Omental fat pad (tissue), 4 donors: ENCODE measurements around the gene POU6F2. TPM values are rescaled to one million over a fixed set of nuclear protein-coding genes. Genes with fewer than 3 reads are reported as not detected.

Source experiments
- ATAC-seq: fragments of 150-250 bp; one replicate; pipeline ENCODE4 v1.9.1; 2016; ENCODE audit warnings: mild to moderate bottlenecking, moderate library complexity; ENCODE audit not compliant: low FRiP score
- DNase-seq: peaks from one replicate; pipeline ENCODE4 v3.0.0-alpha.2; 2019; ENCODE audit warnings: low spot score
- total RNA-seq, 4 donors: library from RNA; depleted of rRNA; stranded (reverse); fragments of >200 nt; gene quantifications; one replicate each; pipeline ENCODE4 v1.1.0, GENCODE V29; 2016
- TF ChIP-seq, protein P1 (sequence below), 3 donors: fragments of 450-650 bp; IDR thresholded peaks; one replicate each; pipeline ENCODE4 v1.5.1; 2016 to 2017; ENCODE audit warnings: antibody characterized with exemption in 3 of 3, mild to moderate bottlenecking in 3 of 3, moderate library complexity in 2 of 3

Gene POU6F2
- total RNA-seq, 4 donors from 2014 or later, result 0.12 to 0.56 (median 0.37) TPM; not detected in 1

DNA sequence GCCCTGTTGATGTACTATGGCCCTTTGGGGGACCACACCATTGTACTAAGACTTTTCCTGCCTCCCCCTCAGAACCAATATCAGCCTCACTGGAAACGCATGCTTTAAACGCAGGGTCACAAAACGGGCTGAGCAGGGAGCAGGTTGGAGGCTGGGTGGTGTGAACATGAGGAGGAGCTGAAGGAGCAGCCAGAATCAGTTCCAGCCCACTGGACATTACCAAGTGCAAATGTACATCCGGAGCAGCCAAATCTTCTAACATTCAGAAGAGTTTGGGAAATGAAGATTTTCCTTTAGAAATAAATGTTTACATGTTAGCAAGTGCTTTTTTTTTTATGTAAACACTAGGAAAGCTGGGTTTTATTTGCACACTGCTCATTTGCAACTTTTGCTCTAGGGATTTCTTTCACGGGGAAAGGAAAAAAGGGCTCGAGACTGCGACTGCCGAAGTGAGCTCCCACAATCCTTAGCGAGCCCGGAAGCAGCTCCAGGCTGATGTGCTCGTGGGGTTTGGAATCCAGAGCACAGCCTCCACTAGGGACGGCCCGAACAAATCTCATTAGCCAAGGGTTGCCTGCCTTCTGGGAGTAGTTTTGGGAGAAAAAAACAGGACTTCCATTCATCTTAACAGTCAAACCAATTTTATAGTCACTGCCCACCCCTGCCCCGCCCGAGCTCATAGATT lies 480.5 kb downstream of the POU6F2 start:
- ATAC-seq (no peak), DNase-seq (no peak)
- TF ChIP-seq, protein P1, sequence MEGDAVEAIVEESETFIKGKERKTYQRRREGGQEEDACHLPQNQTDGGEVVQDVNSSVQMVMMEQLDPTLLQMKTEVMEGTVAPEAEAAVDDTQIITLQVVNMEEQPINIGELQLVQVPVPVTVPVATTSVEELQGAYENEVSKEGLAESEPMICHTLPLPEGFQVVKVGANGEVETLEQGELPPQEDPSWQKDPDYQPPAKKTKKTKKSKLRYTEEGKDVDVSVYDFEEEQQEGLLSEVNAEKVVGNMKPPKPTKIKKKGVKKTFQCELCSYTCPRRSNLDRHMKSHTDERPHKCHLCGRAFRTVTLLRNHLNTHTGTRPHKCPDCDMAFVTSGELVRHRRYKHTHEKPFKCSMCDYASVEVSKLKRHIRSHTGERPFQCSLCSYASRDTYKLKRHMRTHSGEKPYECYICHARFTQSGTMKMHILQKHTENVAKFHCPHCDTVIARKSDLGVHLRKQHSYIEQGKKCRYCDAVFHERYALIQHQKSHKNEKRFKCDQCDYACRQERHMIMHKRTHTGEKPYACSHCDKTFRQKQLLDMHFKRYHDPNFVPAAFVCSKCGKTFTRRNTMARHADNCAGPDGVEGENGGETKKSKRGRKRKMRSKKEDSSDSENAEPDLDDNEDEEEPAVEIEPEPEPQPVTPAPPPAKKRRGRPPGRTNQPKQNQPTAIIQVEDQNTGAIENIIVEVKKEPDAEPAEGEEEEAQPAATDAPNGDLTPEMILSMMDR (IDR thresholded peaks at IDR 0.05), result no peak

DNA sequence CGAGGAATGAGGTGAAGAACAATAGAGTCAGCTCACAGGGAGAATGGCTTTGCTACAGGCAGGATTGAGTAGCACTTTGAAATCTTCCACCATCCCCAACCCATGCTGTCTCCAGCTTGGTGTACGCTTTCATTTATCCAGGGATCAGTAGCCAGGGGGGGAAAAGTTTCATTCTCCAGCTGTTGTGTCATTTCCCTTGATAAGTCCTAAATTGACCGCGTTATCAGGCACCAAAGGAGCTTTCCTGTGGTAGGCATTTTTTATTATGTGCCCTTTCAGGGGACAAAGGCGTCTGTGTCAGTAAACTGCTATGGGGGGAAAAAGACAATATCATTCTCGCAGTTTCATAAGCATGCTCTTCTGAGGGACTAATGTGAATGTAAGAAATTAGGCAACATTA lies 481.9 kb downstream of the POU6F2 start:
- ATAC-seq, result no peak

DNA sequence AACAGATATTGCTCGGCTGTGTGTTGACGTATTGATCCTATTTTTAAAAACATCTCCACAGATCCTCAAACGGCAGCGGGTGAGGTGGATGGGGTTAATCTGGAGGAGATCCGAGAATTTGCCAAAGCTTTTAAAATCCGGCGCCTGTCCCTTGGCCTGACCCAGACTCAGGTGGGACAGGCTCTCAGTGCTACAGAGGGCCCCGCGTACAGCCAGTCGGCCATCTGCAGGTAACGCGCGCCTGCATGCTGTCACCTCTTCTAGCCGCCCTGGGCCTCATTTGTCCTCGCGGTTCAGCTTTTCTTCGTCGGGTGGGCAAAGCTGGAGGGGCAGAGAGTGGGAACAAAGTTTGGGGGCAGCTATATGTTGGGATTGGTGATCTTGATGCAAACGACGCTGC lies 482.8 kb downstream of the POU6F2 start:
- no peak for ATAC-seq
- no peak for DNase-seq
- TF ChIP-seq, protein P1 (IDR thresholded peaks at IDR 0.05), result no peak

More for the DNA sequence above, 481.9 kb downstream of the POU6F2 start:
- DNase-seq, result no peak
- TF ChIP-seq, protein P1 (IDR thresholded peaks at IDR 0.05), result no peak

DNA sequence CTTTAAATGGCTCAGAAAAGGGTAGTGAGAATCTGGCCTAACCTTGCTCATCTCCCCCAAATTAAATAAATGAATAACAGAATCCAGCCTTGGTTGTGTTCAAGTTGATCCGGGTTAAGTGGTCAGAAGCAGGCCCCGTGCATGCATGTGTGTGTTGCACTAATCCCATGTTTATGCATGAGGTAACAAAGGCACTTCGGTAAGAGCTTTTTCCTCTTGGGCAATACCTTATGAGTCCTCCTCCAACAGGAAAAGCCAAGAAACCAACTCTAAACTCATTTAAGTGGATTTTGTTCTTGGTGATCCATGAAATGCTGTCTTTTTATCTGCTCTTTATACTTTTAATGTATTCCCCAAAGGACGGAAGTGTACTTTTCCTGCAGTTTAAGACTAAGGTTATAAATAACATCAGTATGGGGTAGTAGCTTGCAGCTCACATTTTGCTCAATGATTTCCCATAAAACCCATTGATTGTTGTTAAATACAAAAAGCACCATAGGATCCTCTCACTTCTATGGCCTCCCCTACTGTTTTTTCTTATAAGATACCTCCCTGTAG lies 483.6 kb downstream of the POU6F2 start:
- TF ChIP-seq, protein P1 (IDR thresholded peaks at IDR 0.05), result no peak
- ATAC-seq (no peak), DNase-seq (no peak)

DNA sequence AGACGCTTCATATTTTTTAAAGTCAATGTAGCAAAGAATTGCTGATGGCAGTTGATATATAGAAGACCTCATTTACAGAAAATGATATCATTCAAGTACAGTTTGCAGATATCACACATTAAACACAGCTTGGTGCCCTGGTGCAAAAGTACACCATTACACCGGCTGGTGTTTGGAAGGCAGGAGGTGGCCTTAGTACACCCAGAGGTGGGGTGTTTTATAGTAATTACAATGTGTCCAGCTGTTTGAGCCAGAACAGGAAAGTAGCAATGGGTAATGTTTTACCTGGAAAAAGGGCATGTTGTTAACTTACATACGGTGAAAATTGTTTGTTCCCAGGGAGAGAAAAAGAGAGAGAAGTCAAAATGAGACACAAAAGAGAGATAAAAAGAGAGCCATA lies 485.5 kb downstream of the POU6F2 start:
- ATAC-seq (no peak), DNase-seq (no peak)

DNA sequence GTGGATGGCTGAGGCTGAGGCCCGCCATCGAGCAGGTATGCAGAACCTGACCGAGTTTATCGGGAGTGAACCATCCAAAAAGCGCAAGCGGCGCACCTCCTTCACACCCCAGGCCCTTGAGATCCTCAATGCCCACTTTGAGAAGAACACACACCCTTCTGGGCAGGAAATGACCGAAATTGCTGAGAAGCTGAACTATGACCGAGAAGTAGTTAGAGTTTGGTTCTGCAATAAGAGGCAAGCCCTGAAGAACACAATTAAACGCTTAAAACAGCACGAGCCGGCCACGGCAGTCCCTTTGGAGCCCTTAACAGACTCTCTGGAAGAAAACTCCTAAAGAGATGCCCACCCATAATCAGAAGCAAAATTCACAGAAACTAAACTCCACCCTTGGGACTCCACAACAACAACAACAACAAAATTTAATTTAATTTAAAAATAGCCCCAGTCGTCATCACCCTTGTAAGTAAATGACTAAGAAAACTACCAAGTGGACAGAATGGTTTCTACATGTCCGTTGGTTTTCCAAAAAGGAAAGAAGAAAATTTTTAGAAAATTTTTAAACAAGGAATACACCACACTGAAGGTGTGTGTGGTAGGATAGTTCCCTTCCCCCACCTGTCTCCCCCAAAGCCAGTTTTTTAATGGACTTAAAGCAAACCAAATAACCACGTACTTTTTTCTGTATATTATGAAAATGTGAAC lies 486.8 kb downstream of the POU6F2 start:
- TF ChIP-seq, protein P1 (IDR thresholded peaks at IDR 0.05), result no peak
- no peak for DNase-seq
- ATAC-seq, result no peak

More for the DNA sequence above, 485.5 kb downstream of the POU6F2 start:
- TF ChIP-seq, protein P1 (IDR thresholded peaks at IDR 0.05), result no peak
